GM21717 (cell line): ENCODE data around the gene KASH5.

Experiments
- ATAC-seq: cut with Tn5 transposase; IDR thresholded peaks from one replicate; pipeline ENCODE4 v1.9.1; 2021; ENCODE audit warnings: mild to moderate bottlenecking, moderate library complexity; ENCODE audit not compliant: unreplicated experiment

KASH5 gene

GRCh38 chr19:49395581-49396407, 7.7 kb downstream of the KASH5 start:
- ATAC-seq = no peak

GRCh38 chr19:49396738-49397505, 8.9 kb downstream of the KASH5 start:
- ATAC-seq = no peak

- no peak for ATAC-seq
Observed at GRCh38 chr19:49398001-49398615, 10.1 kb downstream of the KASH5 start.

- no peak for ATAC-seq
Observed at GRCh38 chr19:49398931-49399330, 10.9 kb downstream of the KASH5 start.

GRCh38 chr19:49400029-49400428, 12.0 kb downstream of the KASH5 start:
- ATAC-seq = no peak

- no peak for ATAC-seq
Observed at GRCh38 chr19:49403404-49404187, 15.5 kb downstream of the KASH5 start.

- no peak for ATAC-seq
Observed at GRCh38 chr19:49407079-49407478, 19.0 kb downstream of the KASH5 start.

GRCh38 chr19:49407482-49408015, 19.5 kb downstream of the KASH5 start:
- no peak for ATAC-seq

- no peak for ATAC-seq
Observed at GRCh38 chr19:49408816-49409440, 20.9 kb downstream of the KASH5 start.

GRCh38 chr19:49409441-49410029, 21.5 kb downstream of the KASH5 start:
- ATAC-seq = no peak

GRCh38 chr19:49411681-49412326, 23.8 kb downstream of the KASH5 start:
- no peak for ATAC-seq

- ATAC-seq = no peak
Observed at GRCh38 chr19:49413348-49413747, 25.3 kb downstream of the KASH5 start.

GRCh38 chr19:49414256-49414655, 26.2 kb downstream of the KASH5 start:
- no peak for ATAC-seq

GRCh38 chr19:49415102-49415809, 27.2 kb downstream of the KASH5 start:
- no peak for ATAC-seq

GRCh38 chr19:49415810-49416200, 27.8 kb downstream of the KASH5 start:
- no peak for ATAC-seq

- no peak for ATAC-seq
Observed at GRCh38 chr19:49417088-49417487, 29.0 kb downstream of the KASH5 start.

- ATAC-seq = no peak
Observed at GRCh38 chr19:49418511-49418910, 30.5 kb downstream of the KASH5 start.

GRCh38 chr19:49419173-49419572, 31.1 kb downstream of the KASH5 start:
- no peak for ATAC-seq

- no peak for ATAC-seq
Observed at GRCh38 chr19:49420227-49420626, 32.2 kb downstream of the KASH5 start.
